Esophagus squamous epithelium (tissue), 4 donors: ENCODE measurements around the gene PSMD11.

Source experiments
- POLR2A ChIP-seq, 4 donors: fragments of 450-650 bp; IDR thresholded peaks; one replicate each; pipeline ENCODE4 v1.6.1; 2017; ENCODE audit warnings: antibody characterized with exemption in 4 of 4, mild to moderate bottlenecking in 4 of 4, moderate library complexity in 3 of 4
- TF ChIP-seq, protein P1 (sequence below), 6 experiments: fragments of 450-650 bp in 4 of 6; fragments of 200-600 bp in 2 of 6; sonication (generic) in 2 of 6; IDR thresholded peaks; one replicate each; pipeline ENCODE4 v1.5.1; 2016 to 2019; ENCODE audit warnings: antibody characterized with exemption in 6 of 6, mild to moderate bottlenecking in 4 of 6, moderate library complexity in 4 of 6

DNA sequence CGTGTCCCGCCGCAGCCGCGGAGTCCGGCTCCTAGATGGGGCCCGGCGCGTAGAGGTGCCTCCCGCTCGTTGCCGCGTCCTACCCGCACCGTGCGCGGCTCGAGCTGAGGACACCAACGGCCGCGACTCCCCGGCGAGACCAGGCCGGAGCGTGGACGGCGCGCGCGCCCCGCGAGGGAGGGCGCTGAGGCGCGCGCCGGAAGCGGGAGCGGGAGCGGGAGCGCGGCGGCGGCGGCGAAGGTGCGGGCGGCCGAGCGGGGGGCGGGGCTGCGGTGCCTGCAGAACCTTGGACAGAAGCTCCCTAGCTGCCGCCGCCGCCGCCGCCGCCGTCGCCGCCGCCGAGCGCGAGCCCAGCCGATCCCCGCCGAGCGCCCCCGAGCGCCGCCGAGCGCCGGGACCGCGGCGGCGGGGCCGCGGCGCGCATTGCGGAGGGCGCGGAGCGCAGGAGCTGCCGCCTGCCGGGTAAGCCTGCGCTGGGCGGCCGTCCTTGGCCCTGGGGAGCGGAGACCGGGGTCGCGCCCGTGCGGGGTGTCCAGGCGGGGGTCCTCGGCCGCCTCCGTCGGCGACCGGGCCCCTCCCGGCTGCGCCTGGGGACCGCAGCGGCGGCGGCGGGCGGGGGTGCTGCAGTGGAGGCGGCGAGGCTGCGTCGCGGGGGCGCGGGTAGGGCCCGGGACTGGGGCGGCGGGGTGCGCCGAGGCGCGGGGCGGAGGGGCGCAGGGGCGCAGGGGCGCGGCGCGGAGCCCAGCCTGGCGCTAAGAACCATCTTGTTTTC lies 42.6 kb downstream of the PSMD11 start, which contains the start of gene CDK5R1:
- no peak for TF ChIP-seq POLR2A (IDR thresholded peaks at IDR 0.05)
- TF ChIP-seq, protein P1, sequence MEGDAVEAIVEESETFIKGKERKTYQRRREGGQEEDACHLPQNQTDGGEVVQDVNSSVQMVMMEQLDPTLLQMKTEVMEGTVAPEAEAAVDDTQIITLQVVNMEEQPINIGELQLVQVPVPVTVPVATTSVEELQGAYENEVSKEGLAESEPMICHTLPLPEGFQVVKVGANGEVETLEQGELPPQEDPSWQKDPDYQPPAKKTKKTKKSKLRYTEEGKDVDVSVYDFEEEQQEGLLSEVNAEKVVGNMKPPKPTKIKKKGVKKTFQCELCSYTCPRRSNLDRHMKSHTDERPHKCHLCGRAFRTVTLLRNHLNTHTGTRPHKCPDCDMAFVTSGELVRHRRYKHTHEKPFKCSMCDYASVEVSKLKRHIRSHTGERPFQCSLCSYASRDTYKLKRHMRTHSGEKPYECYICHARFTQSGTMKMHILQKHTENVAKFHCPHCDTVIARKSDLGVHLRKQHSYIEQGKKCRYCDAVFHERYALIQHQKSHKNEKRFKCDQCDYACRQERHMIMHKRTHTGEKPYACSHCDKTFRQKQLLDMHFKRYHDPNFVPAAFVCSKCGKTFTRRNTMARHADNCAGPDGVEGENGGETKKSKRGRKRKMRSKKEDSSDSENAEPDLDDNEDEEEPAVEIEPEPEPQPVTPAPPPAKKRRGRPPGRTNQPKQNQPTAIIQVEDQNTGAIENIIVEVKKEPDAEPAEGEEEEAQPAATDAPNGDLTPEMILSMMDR (IDR thresholded peaks at IDR 0.05): no peak
